Left ventricle myocardium superior (tissue), 1 donor: Measurements from ENCODE around the gene PDHA1. TPM values are rescaled to one million over a fixed set of nuclear protein-coding genes. Genes with fewer than 3 reads are reported as not detected.

Experiments used
- ATAC-seq: fragments of 200-7000 bp; cut with Tn5 transposase; one replicate; pipeline ENCODE4 v1.9.1; 2020; ENCODE audit warnings: mild to moderate bottlenecking, moderate library complexity
- DNase-seq: peaks from one replicate; pipeline ENCODE4 v3.0.0-alpha.2; 2020
- intact Hi-C: fragments of 100-400 bp; cut with micrococcal nuclease; formaldehyde crosslinking; loops from one replicate; pipeline ENCODE4 v1.11.0; 2022
- total RNA-seq: library from RNA; stranded (reverse); fragmentation: NEBNext Ultra II Directional; extraction: Animal tissue kit (Norgen Biotek cat#: 25700); gene quantifications from one replicate; pipeline ENCODE4 v1.2.1, GENCODE V29; 2021
- donor health status: DM: no; HTN: yes; CAD: no; lungs with severe emphysema.

PDHA1 gene
- total RNA-seq, 1 donor from 2014 or later, result 1,321 TPM

DNA sequence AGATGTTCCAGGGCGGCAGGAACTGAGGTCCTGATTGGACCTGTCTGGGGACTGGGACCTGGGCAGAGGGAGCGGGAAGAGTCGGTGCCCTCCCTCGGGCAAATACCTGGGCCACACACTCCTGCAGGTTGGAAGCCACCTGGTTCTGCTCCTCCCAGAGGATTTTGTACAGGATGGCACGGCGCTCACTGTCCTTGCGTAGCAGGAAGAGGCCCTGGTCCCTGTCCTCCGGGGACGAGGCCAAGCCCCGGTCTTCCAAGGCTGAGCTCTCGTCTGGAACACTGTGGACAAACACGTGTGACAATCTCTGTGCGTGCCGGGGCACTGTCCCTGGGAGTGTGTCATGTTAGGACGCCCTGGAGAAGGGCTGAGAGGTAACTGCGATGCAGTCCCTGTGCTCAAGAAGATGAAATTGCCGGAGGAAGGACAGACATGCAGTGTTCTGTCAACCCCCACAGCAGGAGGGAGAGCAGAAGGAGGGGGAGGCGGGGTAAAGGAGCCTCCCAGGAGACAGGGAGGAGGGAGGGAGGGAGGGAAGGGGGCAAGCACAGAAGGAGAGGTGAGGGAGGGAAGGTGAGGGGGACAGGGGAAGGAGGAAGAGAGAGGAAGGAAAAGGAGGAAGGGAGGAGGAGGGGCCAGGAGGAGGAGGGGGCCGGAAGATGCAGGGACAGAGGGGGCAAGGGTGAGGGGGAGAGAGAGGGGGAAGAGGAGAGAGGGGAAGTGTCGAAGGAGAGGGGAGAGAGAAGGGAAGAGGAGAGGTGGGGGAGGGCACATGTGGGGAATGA, 29.0 kb downstream of the PDHA1 start:
- peak; percentile 73 for ATAC-seq
- intact Hi-C loops, result no loop called here
- DNase-seq, result peak; percentile 32

DNA sequence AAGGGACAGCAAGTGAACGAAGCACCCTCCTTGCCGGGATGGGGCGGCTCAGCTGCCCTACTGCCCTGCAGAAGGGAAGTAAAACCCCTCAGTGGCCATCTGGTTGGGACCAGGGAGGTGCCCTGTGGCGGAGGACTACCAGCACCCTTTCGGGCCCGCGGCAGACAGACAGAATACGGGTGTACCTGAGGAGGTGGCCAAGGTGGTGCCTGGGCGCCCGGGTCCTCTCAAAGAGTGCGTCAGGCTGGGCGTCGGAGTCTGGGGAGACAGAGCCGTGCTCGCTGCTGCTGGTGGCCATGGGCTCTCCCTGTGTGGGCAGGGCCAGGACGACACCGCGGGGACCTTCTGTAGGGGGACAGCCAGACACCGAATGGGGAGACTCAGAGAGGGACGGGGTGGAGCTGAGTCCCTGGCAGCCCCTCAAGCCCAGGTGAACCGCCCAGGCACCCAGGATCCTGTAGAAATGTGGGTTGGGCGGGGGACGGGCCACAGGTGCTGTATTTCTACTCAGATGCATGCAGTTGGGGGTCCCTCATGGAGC, 29.7 kb downstream of the PDHA1 start:
- intact Hi-C loops, result no loop called here
- no peak for ATAC-seq
- DNase-seq, result no peak

DNA sequence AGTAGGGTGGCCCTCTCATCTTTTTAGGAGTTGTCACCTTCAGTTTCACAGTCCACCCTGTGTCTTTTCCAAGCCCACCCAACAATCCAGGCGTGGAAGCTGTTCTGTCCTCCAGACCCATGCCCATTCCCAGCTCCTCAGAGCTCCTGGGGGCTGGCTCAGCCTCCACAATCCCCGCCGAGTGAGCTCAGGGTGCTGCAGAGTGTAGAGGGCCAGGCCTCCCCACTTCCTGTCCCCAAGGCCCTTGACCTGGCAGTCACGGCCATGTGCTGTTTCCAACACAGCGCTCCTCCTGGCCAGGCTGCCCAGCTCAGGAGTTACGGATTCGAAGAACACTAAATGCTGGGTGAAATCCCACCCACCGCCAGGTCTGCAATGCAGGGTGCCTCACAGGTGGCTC, 31.8 kb downstream of the PDHA1 start:
- DNase-seq (no peak), ATAC-seq (no peak)
- intact Hi-C loops, result no loop called here

DNA sequence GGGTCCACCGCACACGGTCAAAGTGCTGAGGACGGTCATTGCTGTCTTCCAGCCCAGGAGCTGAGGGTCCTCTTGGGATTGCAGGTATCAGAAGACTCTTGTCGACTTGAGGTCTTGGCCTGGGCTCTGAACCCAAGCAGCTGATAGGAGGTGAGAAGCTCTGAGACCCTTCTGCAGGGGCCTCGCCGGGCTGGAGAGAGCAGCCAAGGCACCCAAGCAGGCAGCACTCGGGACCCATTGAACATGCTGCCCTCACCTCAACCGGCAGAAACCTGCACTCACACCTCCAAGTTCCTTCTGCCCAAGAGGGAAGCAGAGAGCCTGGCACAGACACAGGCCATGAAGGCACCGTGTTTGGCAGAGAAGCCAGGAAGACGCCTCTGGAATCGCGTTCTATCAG, 34.1 kb downstream of the PDHA1 start:
- no peak for ATAC-seq
- DNase-seq, result no peak
- intact Hi-C loops, result no loop called here

DNA sequence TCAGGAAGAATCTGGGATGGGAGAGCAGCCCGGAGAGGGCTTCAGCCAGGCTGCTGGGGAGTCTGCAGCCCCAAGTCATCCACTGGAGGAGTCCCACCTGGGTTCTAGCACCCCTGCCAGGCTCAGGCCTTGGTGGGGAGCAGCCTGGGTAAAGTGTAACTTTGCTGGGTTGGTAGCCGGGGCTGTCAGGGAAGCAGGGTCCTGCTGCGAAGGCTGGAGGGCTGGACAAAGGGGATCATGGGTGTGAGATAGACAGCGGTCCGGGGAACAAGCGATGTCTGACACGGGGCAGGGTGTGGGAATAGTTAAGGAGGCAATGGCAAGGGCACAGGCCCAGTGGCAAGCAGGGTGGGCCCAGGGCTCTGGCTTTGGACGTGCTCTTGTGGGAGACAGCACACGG, 37.6 kb downstream of the PDHA1 start:
- ATAC-seq, result no peak
- intact Hi-C loops, result loop anchor here (10.0 kb wide), 1 partner anchor 503 kb away; the partner anchor contains the start of gene SH3KBP1
- no peak for DNase-seq

DNA sequence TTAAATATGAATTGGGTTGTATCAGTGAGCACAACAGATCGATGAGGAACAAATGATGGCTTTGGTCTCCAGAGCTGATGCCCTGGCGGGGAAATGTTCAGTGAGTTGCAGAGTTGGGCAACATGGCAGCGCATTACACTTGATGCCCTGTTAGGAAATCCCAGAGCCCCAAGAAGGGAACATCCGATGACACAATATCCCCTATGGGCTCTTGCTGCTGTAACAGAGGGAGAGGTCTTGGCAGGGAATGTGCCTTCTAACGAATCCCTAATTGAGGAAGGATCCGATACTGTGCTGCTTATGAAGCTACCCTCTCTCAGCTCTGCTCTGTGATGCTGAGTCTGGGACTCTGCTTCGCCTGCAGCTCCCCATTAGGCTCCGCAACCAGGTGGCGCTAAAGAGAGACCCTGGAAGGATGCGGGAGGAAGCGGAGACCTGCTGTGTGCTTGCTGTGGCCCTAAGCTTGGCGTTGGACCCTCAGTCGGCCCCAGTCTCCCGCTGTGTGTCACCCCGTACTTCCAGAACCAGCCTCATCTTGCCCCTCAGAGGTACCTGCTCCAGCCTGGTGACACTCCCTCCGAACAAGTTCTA, 38.9 kb downstream of the PDHA1 start:
- DNase-seq (peak; percentile 57), ATAC-seq (peak; percentile 64)
- intact Hi-C loops, result loop anchor here (10.0 kb wide), 1 partner anchor 502 kb away; the partner anchor contains the start of gene SH3KBP1

DNA sequence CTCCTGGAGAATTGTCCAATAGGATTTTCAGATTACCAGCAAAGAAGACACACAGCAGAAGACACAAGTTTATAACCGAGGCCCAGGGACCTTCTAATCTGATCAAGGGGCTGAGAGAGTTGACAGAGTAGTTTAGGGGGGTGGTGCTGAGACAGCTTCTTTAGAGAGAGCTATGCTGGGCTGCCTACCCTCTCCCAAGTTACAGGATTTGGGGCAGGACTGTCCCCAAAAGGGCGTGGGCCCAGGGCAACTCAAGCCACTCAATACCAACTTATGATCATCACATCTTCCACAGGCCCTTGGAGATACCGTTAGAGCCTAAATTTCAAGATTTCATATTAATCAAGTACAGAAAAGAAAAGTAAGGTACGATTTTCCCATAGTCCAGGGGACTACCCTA, 43.0 kb downstream of the PDHA1 start:
- no peak for DNase-seq
- no peak for ATAC-seq
- intact Hi-C loops, result loop anchor here (10.0 kb wide), 1 partner anchor 498 kb away; the partner anchor contains the start of gene SH3KBP1

DNA sequence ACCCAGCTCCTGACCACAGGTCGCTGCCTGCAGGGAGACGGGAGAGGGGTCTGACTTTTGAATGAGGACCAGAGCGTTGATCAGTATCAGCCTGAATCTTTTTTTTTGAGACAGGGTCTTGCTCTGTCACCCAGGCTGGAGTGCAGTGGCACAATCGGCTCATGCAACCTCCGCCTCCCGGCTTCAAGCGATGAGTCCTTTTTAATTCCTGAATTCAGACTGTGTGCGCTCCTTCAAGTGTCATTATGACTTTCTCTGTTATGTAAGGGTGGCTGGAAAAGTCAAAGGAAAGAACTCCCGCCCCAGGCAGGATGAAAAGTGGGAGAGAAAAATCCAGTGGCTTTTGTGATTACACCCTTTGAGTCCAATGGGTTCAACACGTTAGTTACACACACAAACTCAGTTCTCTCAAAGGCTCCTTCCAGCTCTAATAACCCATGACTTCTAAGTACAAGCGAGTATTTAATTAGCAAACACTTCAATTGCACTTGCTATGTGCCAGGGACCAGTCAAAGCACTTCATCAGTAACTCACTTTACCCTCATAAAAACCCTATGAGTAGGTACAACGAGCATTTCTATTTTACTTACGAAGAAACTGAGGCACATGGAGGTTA, 44.4 kb downstream of the PDHA1 start:
- DNase-seq, result no peak
- intact Hi-C loops, result loop anchor here (10.0 kb wide), 1 partner anchor 497 kb away; the partner anchor contains the start of gene SH3KBP1
- no peak for ATAC-seq

DNA sequence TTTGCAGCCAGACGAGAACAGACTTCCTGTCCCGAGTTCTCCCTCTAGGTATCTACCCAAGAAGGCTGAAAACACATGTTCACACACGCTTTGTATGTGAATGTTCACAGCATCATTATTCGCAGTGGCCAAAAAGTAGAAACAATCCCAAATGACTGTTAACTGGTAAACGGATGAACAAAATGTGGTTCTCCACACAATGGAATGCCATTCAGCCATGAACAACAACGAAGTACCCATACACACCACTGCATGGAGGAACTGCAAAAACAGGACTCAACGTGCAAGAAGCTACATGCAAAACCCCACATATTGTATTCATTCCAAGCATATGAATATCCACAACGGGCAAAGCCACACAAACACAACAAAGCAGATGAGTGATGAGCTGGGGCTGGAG, 45.0 kb downstream of the PDHA1 start:
- no peak for ATAC-seq
- intact Hi-C loops, result loop anchor here (10.0 kb wide), 1 partner anchor 496 kb away; the partner anchor contains the start of gene SH3KBP1
- no peak for DNase-seq

DNA sequence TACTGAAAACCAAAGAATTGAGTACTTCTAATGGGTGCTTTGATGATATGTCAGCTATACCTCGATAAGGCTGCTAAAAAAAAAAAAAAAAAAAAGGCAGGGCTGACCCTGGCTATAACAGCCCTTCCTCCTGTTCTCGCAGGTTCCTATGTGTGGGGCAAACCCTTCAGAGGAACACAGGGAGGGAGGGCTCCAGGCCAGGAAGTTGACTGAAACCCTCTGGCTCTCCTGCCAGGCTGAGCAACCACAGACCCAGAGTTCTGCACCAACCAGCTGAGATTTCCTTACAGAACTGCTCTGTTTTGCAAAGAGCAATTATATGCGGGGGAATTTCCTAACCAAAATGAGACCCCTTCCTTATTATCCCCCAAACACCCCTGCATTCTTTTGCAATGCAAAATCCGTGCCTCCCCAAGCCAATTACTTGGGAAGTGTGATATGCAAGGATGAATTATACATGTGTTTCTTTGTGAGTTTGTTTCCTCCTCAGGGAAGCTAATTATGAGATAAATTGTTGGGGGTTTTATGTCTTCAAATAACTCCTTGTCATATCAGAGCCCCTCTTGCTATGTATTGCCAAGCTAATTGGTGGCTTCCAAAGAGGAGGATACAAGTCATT, 45.6 kb downstream of the PDHA1 start:
- DNase-seq (no peak), ATAC-seq (no peak)
- intact Hi-C loops, result loop anchor here (10.0 kb wide), 1 partner anchor 495 kb away; the partner anchor contains the start of gene SH3KBP1

DNA sequence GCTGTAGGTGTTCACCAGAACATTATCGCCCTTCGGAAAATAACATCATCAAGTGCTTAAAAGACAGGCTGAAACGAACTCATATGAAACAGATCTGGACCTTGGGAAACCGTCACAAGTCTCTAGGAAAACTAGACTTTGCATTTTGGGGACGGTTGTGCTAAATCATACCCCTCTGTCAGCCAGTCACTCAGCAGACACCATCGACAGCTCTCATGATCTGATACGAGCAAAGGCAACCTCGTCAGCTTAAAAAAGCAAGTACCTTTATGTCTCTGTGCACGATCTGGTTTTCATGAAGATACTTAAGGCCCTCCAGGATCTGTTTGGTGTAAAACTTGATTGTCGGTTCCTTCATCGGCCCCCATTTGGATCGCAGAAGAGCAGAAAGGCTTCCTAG, 48.4 kb downstream of the PDHA1 start:
- no peak for ATAC-seq

DNA sequence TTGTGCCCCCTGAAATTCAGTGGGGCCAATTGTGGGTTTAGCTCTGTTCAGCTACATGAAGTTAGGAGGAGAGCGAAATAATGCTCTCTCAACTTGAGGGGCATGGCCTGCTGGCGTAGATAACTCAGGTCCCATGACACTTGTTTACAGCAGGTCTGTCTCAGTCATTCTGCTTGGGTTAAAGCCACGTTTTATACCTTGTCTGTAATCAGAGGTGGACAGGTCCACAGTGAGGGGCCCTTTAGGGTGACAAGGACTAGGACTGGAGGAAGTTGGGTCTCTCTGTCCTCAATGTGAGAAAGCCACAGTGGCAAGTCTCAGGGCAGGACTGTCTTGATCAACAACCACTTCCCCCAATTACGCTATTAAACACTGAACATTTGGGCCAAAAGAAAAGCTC, 49.0 kb downstream of the PDHA1 start:
- ATAC-seq, result no peak
- intact Hi-C loops, result no loop called here
- DNase-seq, result no peak

More for the DNA sequence above, 48.4 kb downstream of the PDHA1 start:
- intact Hi-C loops, result no loop called here
- no peak for DNase-seq

DNA sequence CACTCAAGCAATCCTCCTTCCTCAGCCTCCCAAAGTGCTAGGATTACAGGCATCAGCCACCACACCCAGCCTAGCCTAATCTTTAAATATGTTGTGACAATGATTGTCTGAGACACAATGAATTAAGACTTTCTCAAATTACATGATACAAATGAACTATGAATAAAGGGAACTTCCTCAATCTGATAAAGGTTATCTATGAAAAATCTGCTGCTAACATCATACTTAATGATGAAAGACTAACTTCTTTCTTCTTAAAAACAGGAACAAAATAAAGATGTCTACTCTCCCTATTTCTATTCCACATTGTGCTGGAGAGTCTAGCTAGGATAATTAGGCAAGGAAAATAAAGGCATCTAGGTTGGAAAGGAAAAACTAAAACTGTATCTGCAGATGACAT, 60.0 kb downstream of the PDHA1 start:
- ATAC-seq (no peak), DNase-seq (no peak)
- intact Hi-C loops, result no loop called here

DNA sequence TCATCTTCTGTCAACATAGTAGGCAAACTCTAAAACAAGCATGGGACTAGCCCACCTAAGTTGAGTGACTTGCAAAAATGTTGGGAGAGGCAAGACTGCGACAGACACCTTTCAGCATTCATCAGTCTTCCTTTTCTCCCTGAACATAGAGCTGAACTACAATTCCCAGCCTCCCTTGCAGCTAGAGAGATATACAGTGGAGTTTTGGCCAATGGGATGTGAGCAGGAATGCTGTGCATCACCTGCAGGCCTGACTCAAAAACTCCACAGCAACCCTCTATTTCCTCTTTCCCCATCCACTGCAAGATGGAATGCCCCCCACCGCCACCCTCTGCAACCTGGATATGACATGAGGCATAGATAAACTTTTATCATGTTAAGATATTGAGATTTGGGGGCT, 66.5 kb downstream of the PDHA1 start:
- intact Hi-C loops, result no loop called here
- DNase-seq (no peak), ATAC-seq (no peak)

Other genes with a start within 250 kb of the PDHA1 start
- 0.17 TPM for gene ADGRG2, start 221.5 kb upstream of the PDHA1 start, total RNA-seq
- gene MAP3K15, start 171.6 kb downstream of the PDHA1 start, total RNA-seq, result not detected